ENCODE measurements around the gene HAAO.

The HAAO gene

GRCh38 chr2:42792087-42792582 lies 248 bp downstream of the HAAO start:
- DNase-seq (ENCODE audit: low read depth in 1 of 2, low spot score in 1 of 2), result peak; percentile 36 to 72
- no peak for TF ChIP-seq GABPA (IDR thresholded peaks at IDR 0.05; ENCODE audit: low read depth)
- peak; percentile 57 for TF ChIP-seq POLR2AphosphoS5 (IDR thresholded peaks at IDR 0.05; ENCODE audit: low read depth)
- peak; percentile 93 for TF ChIP-seq SPI1 (IDR thresholded peaks at IDR 0.05; ENCODE audit: borderline replicate concordance, low read depth)
- no peak for TF ChIP-seq CTCF (IDR thresholded peaks at IDR 0.05; ENCODE audit: insufficient read depth, low read length)
- no peak for TF ChIP-seq REST (IDR thresholded peaks at IDR 0.05; ENCODE audit: insufficient replicate concordance, low read depth)
- H3K27me3 ChIP-seq (ENCODE audit: insufficient read depth, poor library complexity, severe bottlenecking), result no peaks in the 10 kb centered on the region
- peak overlapping the region; percentile 57 for H3K27ac ChIP-seq (replicated peaks)
- peak overlapping the region; percentile 52 for H3K4me3 ChIP-seq (replicated peaks; ENCODE audit: insufficient read depth, low read length)

GRCh38 chr2:42791606-42792005 lies 777 bp downstream of the HAAO start:
- no peaks in the 10 kb centered on the region for H3K27me3 ChIP-seq (ENCODE audit: insufficient read depth, poor library complexity, severe bottlenecking)
- DNase-seq (ENCODE audit: low read depth in 1 of 2, low spot score in 1 of 2), result no peak
- peak overlapping the region; percentile 52 for H3K4me3 ChIP-seq (replicated peaks; ENCODE audit: insufficient read depth, low read length)
- no peak overlapping the region; the same call in 1 of the 2 replicates for H3K27ac ChIP-seq (replicated peaks)
- TF ChIP-seq SPI1 (IDR thresholded peaks at IDR 0.05; ENCODE audit: borderline replicate concordance, low read depth) (no peak), CTCF (IDR thresholded peaks at IDR 0.05; ENCODE audit: insufficient read depth, low read length) (no peak), REST (IDR thresholded peaks at IDR 0.05; ENCODE audit: insufficient replicate concordance, low read depth) (no peak), POLR2AphosphoS5 (IDR thresholded peaks at IDR 0.05; ENCODE audit: low read depth) (no peak), GABPA (IDR thresholded peaks at IDR 0.05; ENCODE audit: low read depth) (no peak)

GRCh38 chr2:42789751-42790150 lies 2.6 kb downstream of the HAAO start:
- H3K27ac ChIP-seq (replicated peaks), result no peak overlapping the region
- no peak for DNase-seq (ENCODE audit: low read depth in 1 of 2, low spot score in 1 of 2)
- H3K27me3 ChIP-seq (ENCODE audit: insufficient read depth, poor library complexity, severe bottlenecking), result no peaks in the 10 kb centered on the region
- no peak for TF ChIP-seq GABPA (IDR thresholded peaks at IDR 0.05; ENCODE audit: low read depth)
- no peak for TF ChIP-seq CTCF (IDR thresholded peaks at IDR 0.05; ENCODE audit: insufficient read depth, low read length)
- TF ChIP-seq REST (IDR thresholded peaks at IDR 0.05; ENCODE audit: insufficient replicate concordance, low read depth), result no peak
- no peak for TF ChIP-seq POLR2AphosphoS5 (IDR thresholded peaks at IDR 0.05; ENCODE audit: low read depth)
- no peak for TF ChIP-seq SPI1 (IDR thresholded peaks at IDR 0.05; ENCODE audit: borderline replicate concordance, low read depth)
- no peak overlapping the region for H3K4me3 ChIP-seq (replicated peaks; ENCODE audit: insufficient read depth, low read length)

Data from HL-60 (cell line).